WTC11 (cell line): ENCODE measurements around the gene PITPNM3. TPM values are rescaled to one million over a fixed set of nuclear protein-coding genes. Genes with fewer than 3 reads are reported as not detected.

Source experiments
- ATAC-seq: fragments of 200-7000 bp; cut with Tn5 transposase; 2 replicates; pipeline ENCODE4 v1.10.0; 2021; ENCODE audit warnings: mild to moderate bottlenecking, moderate library complexity
- CTCF ChIA-PET: fragments of 300-600 bp; sonication (Branson Sonifier 250); formaldehyde crosslinking; loops from one replicate; lab custom pipeline; 2021; ENCODE audit warnings: antibody characterized with exemption; lab: Charles Lee
- POLR2A ChIA-PET: fragments of 350-600 bp; sonication (Branson Sonifier 250); formaldehyde crosslinking; loops from one replicate; lab custom pipeline; 2021; ENCODE audit warnings: antibody characterized with exemption; lab: Charles Lee
- DNase-seq: peaks from one replicate; pipeline ENCODE4 v3.0.0; 2021; ENCODE audit warnings: low spot score
- H3K27ac Mint-ChIP-seq: 2 replicates; pipeline ENCODE4 v1.8.0; 2021; ENCODE audit warnings: mixed read lengths
- H3K27me3 Mint-ChIP-seq: 2 replicates; pipeline ENCODE4 v1.8.0; 2021; ENCODE audit warnings: low read depth, mild to moderate bottlenecking, moderate library complexity, mixed read lengths
- H3K36me3 Mint-ChIP-seq: 2 replicates; pipeline ENCODE4 v1.8.0; 2021; ENCODE audit warnings: mixed read lengths
- H3K4me1 Mint-ChIP-seq: 2 replicates; pipeline ENCODE4 v1.8.0; 2022; ENCODE audit warnings: mixed read lengths
- H3K4me3 Mint-ChIP-seq: 2 replicates; pipeline ENCODE4 v1.8.0; 2021; ENCODE audit warnings: mild to moderate bottlenecking, moderate library complexity, mixed read lengths
- H3K9me3 Mint-ChIP-seq: 2 replicates; pipeline ENCODE4 v1.8.0; 2021; ENCODE audit warnings: mixed read lengths
- CREM ChIP-seq: sonication (generic); formaldehyde crosslinking; IDR thresholded peaks from 2 replicates; pipeline ENCODE4 v1.8.1; 2022; ENCODE audit warnings: mild to moderate bottlenecking, missing genetic modification reagents, moderate library complexity
- EMX1 ChIP-seq: fragments of 250-450 bp; sonication (Bioruptor Pico); IDR thresholded peaks from 2 replicates; pipeline ENCODE4 v1.8.0; 2021; ENCODE audit warnings: mild to moderate bottlenecking
- ETV6 ChIP-seq: sonication (generic); formaldehyde crosslinking; IDR thresholded peaks from 2 replicates; pipeline ENCODE4 v1.8.1; 2022; ENCODE audit warnings: mild to moderate bottlenecking, missing genetic modification reagents
- GABPB1 ChIP-seq: sonication (generic); formaldehyde crosslinking; IDR thresholded peaks from 2 replicates; pipeline ENCODE4 v1.8.1; 2023; ENCODE audit warnings: mild to moderate bottlenecking, missing genetic modification reagents
- GTF2I ChIP-seq: fragments of 250-450 bp; sonication (Bioruptor Pico); conservative IDR thresholded peaks from 2 replicates; pipeline ENCODE4 v1.4.0; 2021; ENCODE audit warnings: mild to moderate bottlenecking
- JAZF1 ChIP-seq: fragments of 250-450 bp; sonication (Bioruptor Pico); IDR thresholded peaks from 2 replicates; pipeline ENCODE4 v1.9.0; 2021; ENCODE audit warnings: moderate library complexity, mild to moderate bottlenecking, inconsistent platforms
- MYBL2 ChIP-seq: sonication (generic); formaldehyde crosslinking; IDR thresholded peaks from 2 replicates; pipeline ENCODE4 v1.8.1; 2023; ENCODE audit warnings: mild to moderate bottlenecking, moderate library complexity, missing genetic modification reagents
- NFATC4 ChIP-seq: fragments of 250-450 bp; sonication (Bioruptor Pico); IDR thresholded peaks from 2 replicates; pipeline ENCODE4 v1.9.0; 2021; ENCODE audit warnings: mild to moderate bottlenecking
- NR1H2 ChIP-seq: sonication (generic); formaldehyde crosslinking; IDR thresholded peaks from 2 replicates; pipeline ENCODE4 v1.9.0; 2021; ENCODE audit warnings: mild to moderate bottlenecking, moderate library complexity, missing genetic modification reagents
- RORB ChIP-seq: fragments of 250-450 bp; sonication (Bioruptor Pico); IDR thresholded peaks from 2 replicates; pipeline ENCODE4 v1.9.0; 2021; ENCODE audit warnings: mild to moderate bottlenecking
- ZNF232 ChIP-seq: sonication (generic); formaldehyde crosslinking; IDR thresholded peaks from 2 replicates; pipeline ENCODE4 v1.8.0; 2022; ENCODE audit warnings: mild to moderate bottlenecking, missing genetic modification reagents
- ZNF396 ChIP-seq: fragments of 250-450 bp; sonication (Bioruptor Pico); IDR thresholded peaks from 2 replicates; pipeline ENCODE4 v1.8.0; 2021; ENCODE audit warnings: mild to moderate bottlenecking, moderate library complexity, borderline replicate concordance
- ZNF416 ChIP-seq: fragments of 250-450 bp; sonication (Bioruptor Pico); IDR thresholded peaks from 2 replicates; pipeline ENCODE4 v1.9.0; 2021; ENCODE audit warnings: mild to moderate bottlenecking, inconsistent platforms
- ZNF423 ChIP-seq: fragments of 250-450 bp; sonication (Bioruptor Pico); IDR thresholded peaks from 2 replicates; pipeline ENCODE4 v2.1.2; 2022; ENCODE audit warnings: mild to moderate bottlenecking, moderate library complexity
- ZNF671 ChIP-seq: fragments of 250-450 bp; sonication (Bioruptor Pico); IDR thresholded peaks from 2 replicates; pipeline ENCODE4 v1.8.0; 2021; ENCODE audit warnings: mild to moderate bottlenecking
- total RNA-seq: library from RNA; stranded (reverse); gene quantifications from 3 replicates; pipeline ENCODE4 v1.2.3, GENCODE V29; 2021
- TF ChIP-seq, protein P1 (sequence below): sonication (generic); formaldehyde crosslinking; IDR thresholded peaks from 2 replicates; pipeline ENCODE4 v1.8.1; 2023; ENCODE audit warnings: mild to moderate bottlenecking, missing genetic modification reagents
- TF ChIP-seq, protein P2 (sequence below): sonication (generic); formaldehyde crosslinking; IDR thresholded peaks from 2 replicates; pipeline ENCODE4 v1.8.1; 2022; ENCODE audit warnings: mild to moderate bottlenecking, missing genetic modification reagents, moderate library complexity, borderline replicate concordance
- TF ChIP-seq, protein P3 (sequence below): sonication (generic); formaldehyde crosslinking; IDR thresholded peaks from 2 replicates; pipeline ENCODE4 v1.8.1; 2023; ENCODE audit warnings: mild to moderate bottlenecking, moderate library complexity, missing genetic modification reagents
- TF ChIP-seq, protein P4 (sequence below): fragments of 250-450 bp; sonication (Bioruptor Pico); IDR thresholded peaks from 2 replicates; pipeline ENCODE4 v1.9.0; 2021; ENCODE audit warnings: mild to moderate bottlenecking
- TF ChIP-seq, protein P5 (sequence below): fragments of 250-450 bp; sonication (Bioruptor Pico); IDR thresholded peaks from 2 replicates; pipeline ENCODE4 v1.9.0; 2021; ENCODE audit warnings: mild to moderate bottlenecking
- TF ChIP-seq, protein P6 (sequence below): sonication (generic); formaldehyde crosslinking; IDR thresholded peaks from 2 replicates; pipeline ENCODE4 v1.8.1; 2023; ENCODE audit warnings: mild to moderate bottlenecking, missing genetic modification reagents, moderate library complexity
- TF ChIP-seq, protein P7 (sequence below): fragments of 200-600 bp; IDR thresholded peaks from 2 replicates; pipeline ENCODE4 v1.8.0; 2022; ENCODE audit warnings: antibody characterized with exemption
- TF ChIP-seq, protein P8 (sequence below): sonication (generic); formaldehyde crosslinking; IDR thresholded peaks from 2 replicates; pipeline ENCODE4 v1.8.0; 2022; ENCODE audit warnings: mild to moderate bottlenecking, missing genetic modification reagents
- TF ChIP-seq, protein P9 (sequence below): sonication (generic); formaldehyde crosslinking; IDR thresholded peaks from 2 replicates; pipeline ENCODE4 v1.8.1; 2022; ENCODE audit warnings: mild to moderate bottlenecking, moderate library complexity, missing genetic modification reagents

The PITPNM3 gene
- total RNA-seq, 1 experiment from 2014 or later, result 2.8 TPM

DNA sequence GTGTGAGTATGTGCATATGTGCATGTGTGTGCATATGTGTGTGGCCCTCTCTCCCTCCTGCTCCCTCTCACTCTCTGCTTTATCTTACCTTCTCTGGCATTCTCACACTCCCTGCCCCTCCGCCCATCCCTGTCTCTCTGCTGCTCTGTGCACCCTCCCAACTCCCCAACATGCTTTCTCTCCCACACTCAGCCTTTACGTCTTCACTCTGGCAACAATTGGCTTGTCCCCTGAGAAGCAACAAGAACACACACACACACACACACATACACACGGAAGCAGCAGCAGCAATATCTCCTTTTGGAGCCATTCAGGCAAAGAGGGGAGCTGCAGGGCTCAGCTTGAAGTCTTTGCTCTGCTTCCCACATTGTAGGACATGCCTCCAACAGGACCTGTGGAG lies 27.8 kb downstream of the PITPNM3 start:
- no peak for ATAC-seq
- CTCF ChIA-PET, result interaction anchor here (0.9 kb wide), 1 partner anchor 56 kb away, joined by 3 read pairs; no protein-coding TSS in a partner anchor

DNA sequence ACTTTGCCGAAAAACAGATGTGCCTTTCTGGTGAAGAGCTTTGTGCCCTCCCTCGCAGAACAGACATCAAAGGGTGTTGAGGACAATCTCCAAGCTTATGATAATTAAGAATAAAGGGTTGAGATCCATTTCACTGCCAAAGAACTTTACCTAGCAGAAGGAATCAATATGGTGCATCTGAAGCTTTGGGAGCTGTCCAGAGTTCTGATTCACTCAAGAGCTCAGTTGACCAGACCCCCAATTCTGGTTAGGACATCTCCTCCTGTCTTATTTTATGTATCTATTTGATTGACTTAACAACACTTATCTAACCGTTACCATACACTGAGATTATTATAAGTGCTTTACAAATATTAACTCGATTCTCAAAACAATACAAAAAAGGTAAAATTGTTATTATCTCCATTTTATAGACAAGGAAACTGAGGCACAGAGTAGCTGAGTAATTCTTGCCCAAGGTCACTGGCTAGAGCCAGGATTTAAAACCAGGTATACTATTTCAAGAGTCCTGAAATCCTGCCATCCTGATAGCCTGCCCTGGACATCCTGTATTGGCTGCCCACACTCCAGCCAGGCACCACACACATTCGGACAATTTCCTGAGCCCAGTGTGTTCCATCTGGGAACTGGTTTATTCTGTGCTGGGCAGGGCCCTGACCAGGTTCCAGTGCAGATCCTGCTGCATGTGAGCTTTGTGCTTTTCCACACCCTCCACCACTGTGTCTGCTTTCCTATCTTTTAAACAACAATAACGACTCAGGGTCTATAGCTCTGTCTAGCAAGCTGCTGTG lies 29.8 kb downstream of the PITPNM3 start:
- Mint-ChIP-seq H3K27me3 (no peaks in the 10 kb centered on the region; the same call in 1 of the 2 replicates), H3K36me3 (no peaks in the 10 kb centered on the region), H3K9me3 (peaks cover 8% of the 10 kb centered on the region), H3K4me1 (peaks cover 25% of the 10 kb centered on the region), H3K27ac (no peak overlapping the region), H3K4me3 (no peak overlapping the region)
- ChIA-PET POLR2A (no interaction called here), CTCF (interaction anchor here (1.5 to 2.9 kb wide), 3 partner anchors 31 to 70 kb away, joined by 3 to 15 read pairs (median 4); no protein-coding TSS in a partner anchor)
- ATAC-seq (no peak), DNase-seq (no peak)
- TF ChIP-seq, protein P1, sequence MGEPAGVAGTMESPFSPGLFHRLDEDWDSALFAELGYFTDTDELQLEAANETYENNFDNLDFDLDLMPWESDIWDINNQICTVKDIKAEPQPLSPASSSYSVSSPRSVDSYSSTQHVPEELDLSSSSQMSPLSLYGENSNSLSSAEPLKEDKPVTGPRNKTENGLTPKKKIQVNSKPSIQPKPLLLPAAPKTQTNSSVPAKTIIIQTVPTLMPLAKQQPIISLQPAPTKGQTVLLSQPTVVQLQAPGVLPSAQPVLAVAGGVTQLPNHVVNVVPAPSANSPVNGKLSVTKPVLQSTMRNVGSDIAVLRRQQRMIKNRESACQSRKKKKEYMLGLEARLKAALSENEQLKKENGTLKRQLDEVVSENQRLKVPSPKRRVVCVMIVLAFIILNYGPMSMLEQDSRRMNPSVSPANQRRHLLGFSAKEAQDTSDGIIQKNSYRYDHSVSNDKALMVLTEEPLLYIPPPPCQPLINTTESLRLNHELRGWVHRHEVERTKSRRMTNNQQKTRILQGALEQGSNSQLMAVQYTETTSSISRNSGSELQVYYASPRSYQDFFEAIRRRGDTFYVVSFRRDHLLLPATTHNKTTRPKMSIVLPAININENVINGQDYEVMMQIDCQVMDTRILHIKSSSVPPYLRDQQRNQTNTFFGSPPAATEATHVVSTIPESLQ (CRISPR knock-in tag), result no peak
- TF ChIP-seq ZNF423 (CRISPR knock-in tag), result no peak
- TF ChIP-seq, protein P2, sequence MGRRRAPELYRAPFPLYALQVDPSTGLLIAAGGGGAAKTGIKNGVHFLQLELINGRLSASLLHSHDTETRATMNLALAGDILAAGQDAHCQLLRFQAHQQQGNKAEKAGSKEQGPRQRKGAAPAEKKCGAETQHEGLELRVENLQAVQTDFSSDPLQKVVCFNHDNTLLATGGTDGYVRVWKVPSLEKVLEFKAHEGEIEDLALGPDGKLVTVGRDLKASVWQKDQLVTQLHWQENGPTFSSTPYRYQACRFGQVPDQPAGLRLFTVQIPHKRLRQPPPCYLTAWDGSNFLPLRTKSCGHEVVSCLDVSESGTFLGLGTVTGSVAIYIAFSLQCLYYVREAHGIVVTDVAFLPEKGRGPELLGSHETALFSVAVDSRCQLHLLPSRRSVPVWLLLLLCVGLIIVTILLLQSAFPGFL (CRISPR knock-in tag), result no peak
- TF ChIP-seq, protein P3, sequence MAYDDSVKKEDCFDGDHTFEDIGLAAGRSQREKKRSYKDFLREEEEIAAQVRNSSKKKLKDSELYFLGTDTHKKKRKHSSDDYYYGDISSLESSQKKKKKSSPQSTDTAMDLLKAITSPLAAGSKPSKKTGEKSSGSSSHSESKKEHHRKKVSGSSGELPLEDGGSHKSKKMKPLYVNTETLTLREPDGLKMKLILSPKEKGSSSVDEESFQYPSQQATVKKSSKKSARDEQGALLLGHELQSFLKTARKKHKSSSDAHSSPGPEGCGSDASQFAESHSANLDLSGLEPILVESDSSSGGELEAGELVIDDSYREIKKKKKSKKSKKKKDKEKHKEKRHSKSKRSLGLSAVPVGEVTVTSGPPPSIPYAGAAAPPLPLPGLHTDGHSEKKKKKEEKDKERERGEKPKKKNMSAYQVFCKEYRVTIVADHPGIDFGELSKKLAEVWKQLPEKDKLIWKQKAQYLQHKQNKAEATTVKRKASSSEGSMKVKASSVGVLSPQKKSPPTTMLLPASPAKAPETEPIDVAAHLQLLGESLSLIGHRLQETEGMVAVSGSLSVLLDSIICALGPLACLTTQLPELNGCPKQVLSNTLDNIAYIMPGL (CRISPR knock-in tag), result no peak
- TF ChIP-seq ZNF396 (CRISPR knock-in tag), result no peak
- TF ChIP-seq GTF2I (CRISPR knock-in tag), result no peak
- no peak for TF ChIP-seq ZNF232 (CRISPR knock-in tag)
- no peak for TF ChIP-seq RORB (CRISPR knock-in tag)
- TF ChIP-seq, protein P4, sequence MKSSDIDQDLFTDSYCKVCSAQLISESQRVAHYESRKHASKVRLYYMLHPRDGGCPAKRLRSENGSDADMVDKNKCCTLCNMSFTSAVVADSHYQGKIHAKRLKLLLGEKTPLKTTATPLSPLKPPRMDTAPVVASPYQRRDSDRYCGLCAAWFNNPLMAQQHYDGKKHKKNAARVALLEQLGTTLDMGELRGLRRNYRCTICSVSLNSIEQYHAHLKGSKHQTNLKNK (CRISPR knock-in tag), result no peak
- TF ChIP-seq, protein P5, sequence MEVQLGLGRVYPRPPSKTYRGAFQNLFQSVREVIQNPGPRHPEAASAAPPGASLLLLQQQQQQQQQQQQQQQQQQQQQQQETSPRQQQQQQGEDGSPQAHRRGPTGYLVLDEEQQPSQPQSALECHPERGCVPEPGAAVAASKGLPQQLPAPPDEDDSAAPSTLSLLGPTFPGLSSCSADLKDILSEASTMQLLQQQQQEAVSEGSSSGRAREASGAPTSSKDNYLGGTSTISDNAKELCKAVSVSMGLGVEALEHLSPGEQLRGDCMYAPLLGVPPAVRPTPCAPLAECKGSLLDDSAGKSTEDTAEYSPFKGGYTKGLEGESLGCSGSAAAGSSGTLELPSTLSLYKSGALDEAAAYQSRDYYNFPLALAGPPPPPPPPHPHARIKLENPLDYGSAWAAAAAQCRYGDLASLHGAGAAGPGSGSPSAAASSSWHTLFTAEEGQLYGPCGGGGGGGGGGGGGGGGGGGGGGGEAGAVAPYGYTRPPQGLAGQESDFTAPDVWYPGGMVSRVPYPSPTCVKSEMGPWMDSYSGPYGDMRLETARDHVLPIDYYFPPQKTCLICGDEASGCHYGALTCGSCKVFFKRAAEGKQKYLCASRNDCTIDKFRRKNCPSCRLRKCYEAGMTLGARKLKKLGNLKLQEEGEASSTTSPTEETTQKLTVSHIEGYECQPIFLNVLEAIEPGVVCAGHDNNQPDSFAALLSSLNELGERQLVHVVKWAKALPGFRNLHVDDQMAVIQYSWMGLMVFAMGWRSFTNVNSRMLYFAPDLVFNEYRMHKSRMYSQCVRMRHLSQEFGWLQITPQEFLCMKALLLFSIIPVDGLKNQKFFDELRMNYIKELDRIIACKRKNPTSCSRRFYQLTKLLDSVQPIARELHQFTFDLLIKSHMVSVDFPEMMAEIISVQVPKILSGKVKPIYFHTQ (CRISPR knock-in tag), result no peak
- TF ChIP-seq, protein P6, sequence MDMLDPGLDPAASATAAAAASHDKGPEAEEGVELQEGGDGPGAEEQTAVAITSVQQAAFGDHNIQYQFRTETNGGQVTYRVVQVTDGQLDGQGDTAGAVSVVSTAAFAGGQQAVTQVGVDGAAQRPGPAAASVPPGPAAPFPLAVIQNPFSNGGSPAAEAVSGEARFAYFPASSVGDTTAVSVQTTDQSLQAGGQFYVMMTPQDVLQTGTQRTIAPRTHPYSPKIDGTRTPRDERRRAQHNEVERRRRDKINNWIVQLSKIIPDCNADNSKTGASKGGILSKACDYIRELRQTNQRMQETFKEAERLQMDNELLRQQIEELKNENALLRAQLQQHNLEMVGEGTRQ (CRISPR knock-in tag), result no peak
- TF ChIP-seq EMX1, result no peak
- TF ChIP-seq ETV6 (CRISPR knock-in tag), result no peak
- TF ChIP-seq CREM (CRISPR knock-in tag), result no peak
- TF ChIP-seq JAZF1 (CRISPR knock-in tag), result no peak
- TF ChIP-seq, protein P7, sequence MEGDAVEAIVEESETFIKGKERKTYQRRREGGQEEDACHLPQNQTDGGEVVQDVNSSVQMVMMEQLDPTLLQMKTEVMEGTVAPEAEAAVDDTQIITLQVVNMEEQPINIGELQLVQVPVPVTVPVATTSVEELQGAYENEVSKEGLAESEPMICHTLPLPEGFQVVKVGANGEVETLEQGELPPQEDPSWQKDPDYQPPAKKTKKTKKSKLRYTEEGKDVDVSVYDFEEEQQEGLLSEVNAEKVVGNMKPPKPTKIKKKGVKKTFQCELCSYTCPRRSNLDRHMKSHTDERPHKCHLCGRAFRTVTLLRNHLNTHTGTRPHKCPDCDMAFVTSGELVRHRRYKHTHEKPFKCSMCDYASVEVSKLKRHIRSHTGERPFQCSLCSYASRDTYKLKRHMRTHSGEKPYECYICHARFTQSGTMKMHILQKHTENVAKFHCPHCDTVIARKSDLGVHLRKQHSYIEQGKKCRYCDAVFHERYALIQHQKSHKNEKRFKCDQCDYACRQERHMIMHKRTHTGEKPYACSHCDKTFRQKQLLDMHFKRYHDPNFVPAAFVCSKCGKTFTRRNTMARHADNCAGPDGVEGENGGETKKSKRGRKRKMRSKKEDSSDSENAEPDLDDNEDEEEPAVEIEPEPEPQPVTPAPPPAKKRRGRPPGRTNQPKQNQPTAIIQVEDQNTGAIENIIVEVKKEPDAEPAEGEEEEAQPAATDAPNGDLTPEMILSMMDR, result no peak
- no peak for TF ChIP-seq NR1H2 (CRISPR knock-in tag)
- TF ChIP-seq NFATC4 (CRISPR knock-in tag), result no peak

More for the DNA sequence above, 27.8 kb downstream of the PITPNM3 start:
- no peak for DNase-seq
- Mint-ChIP-seq H3K4me3 (no peak overlapping the region), H3K9me3 (peaks cover 8% of the 10 kb centered on the region)
- TF ChIP-seq, protein P8, sequence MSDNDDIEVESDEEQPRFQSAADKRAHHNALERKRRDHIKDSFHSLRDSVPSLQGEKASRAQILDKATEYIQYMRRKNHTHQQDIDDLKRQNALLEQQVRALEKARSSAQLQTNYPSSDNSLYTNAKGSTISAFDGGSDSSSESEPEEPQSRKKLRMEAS (CRISPR knock-in tag), result no peak
- TF ChIP-seq, protein P9, sequence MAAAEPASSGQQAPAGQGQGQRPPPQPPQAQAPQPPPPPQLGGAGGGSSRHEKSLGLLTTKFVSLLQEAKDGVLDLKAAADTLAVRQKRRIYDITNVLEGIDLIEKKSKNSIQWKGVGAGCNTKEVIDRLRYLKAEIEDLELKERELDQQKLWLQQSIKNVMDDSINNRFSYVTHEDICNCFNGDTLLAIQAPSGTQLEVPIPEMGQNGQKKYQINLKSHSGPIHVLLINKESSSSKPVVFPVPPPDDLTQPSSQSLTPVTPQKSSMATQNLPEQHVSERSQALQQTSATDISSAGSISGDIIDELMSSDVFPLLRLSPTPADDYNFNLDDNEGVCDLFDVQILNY, result no peak
- TF ChIP-seq ZNF416 (CRISPR knock-in tag), result no peak
- TF ChIP-seq MYBL2 (CRISPR knock-in tag), result no peak
- no peak for TF ChIP-seq GABPB1
- no peak for TF ChIP-seq ZNF671
- TF ChIP-seq, all 79 proteins: peak for 0
- Mint-ChIP-seq H3K27me3 (no peaks in the 10 kb centered on the region; the same call in 1 of the 2 replicates), H3K27ac (no peak overlapping the region), H3K36me3 (no peaks in the 10 kb centered on the region), H3K4me1 (peaks cover 17% of the 10 kb centered on the region)
- POLR2A ChIA-PET, result no interaction called here
